Measurements from ENCODE around the gene IFNAR1. TPM values are rescaled to one million over a fixed set of nuclear protein-coding genes. Genes with fewer than 3 reads are reported as not detected.

Gene IFNAR1
- polyA plus RNA-seq, 2 of the 4 experiments (the other 2 are of a cell fraction) = 14.1 to 14.2 TPM

- ChIA-PET POLR2A (interaction anchor here (0.6 kb wide), 1 partner anchor 17 kb away, joined by 5 read pairs; no protein-coding TSS in a partner anchor), CTCF (interaction anchor here (0.6 kb wide), 1 partner anchor 23 kb away, joined by 4 read pairs; no protein-coding TSS in a partner anchor)
- ATAC-seq (no peak), DNase-seq (ENCODE audit: low read depth in 1 of 2, low spot score in 1 of 2) (no peak), FAIRE-seq (no peak)
- H3K4me3 ChIP-seq = no peak overlapping the region
- TF ChIP-seq EHF (CRISPR knock-in tag; IDR thresholded peaks at IDR 0.05) (no peak), MYC (IDR thresholded peaks at IDR 0.05; ENCODE audit: borderline replicate concordance, low read length) (no peak), RARB (CRISPR knock-in tag; IDR thresholded peaks at IDR 0.05) (no peak), SREBF2 (IDR thresholded peaks at IDR 0.05) (no peak), HOXA7 (CRISPR knock-in tag; IDR thresholded peaks at IDR 0.05) (no peak)
- no peak overlapping the region for H3K27ac ChIP-seq
- WGBS (ENCODE audit: missing lambda C conversion rate) = 88% methylated on average over 6 of the region's 6 CpGs
- no peak overlapping the region for H3K4me2 ChIP-seq
- H3K9me3 ChIP-seq = no peaks in the 10 kb centered on the region
- peaks cover 15% of the 10 kb centered on the region for H3K4me1 ChIP-seq
These were observed 76.8 kb downstream of the IFNAR1 start for GRCh38 chr21:33401630-33401992.

- H3K27ac ChIP-seq = peak overlapping the region; percentile 92 to 96
- peak; percentile 31 to 37; a peak in 3 of 6 replicates for ATAC-seq
These were observed 77.5 kb downstream of the IFNAR1 start for GRCh38 chr21:33402001-33402979.

GRCh38 chr21:33403128-33403785, 78.5 kb downstream of the IFNAR1 start, which contains the start of gene IFNGR2:
TSS of gene IFNGR2 (plus strand) at chr21:33403413. CDS start at chr21:33403544, 131 bp downstream.
- TF ChIP-seq NFE2L2 (conservative IDR thresholded peaks at IDR 0.05; ENCODE audit: low read length) = no peak
- 0 out of 5 replicates have a peak, but pooled peaks of 1 of the 2 experiments have one; percentile 30 for TF ChIP-seq JUN (IDR thresholded peaks at IDR 0.05)
- no peak for TF ChIP-seq CBX2 (IDR thresholded peaks at IDR 0.05; ENCODE audit: borderline replicate concordance, low read depth)
- TF ChIP-seq HEYL (CRISPR knock-in tag; IDR thresholded peaks at IDR 0.05) = no peak
- TF ChIP-seq, protein P1, sequence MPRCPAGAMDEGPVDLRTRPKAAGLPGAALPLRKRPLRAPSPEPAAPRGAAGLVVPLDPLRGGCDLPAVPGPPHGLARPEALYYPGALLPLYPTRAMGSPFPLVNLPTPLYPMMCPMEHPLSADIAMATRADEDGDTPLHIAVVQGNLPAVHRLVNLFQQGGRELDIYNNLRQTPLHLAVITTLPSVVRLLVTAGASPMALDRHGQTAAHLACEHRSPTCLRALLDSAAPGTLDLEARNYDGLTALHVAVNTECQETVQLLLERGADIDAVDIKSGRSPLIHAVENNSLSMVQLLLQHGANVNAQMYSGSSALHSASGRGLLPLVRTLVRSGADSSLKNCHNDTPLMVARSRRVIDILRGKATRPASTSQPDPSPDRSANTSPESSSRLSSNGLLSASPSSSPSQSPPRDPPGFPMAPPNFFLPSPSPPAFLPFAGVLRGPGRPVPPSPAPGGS (IDR thresholded peaks at IDR 0.05) = 0 out of 3 replicates have a peak, but pooled peaks have one; percentile 30
- TF ChIP-seq RCOR1 (IDR thresholded peaks at IDR 0.05; ENCODE audit: low read depth, low read length) = no peak
- no peak for TF ChIP-seq HES2 (IDR thresholded peaks at IDR 0.05)
- TF ChIP-seq CHD4 (IDR thresholded peaks at IDR 0.05; ENCODE audit: borderline replicate concordance) = no peak
- TF ChIP-seq CEBPB (IDR thresholded peaks at IDR 0.05) = no peak
- TF ChIP-seq ZC3H11A (IDR thresholded peaks at IDR 0.05) = no peak
- peak; percentile 25; the same call in 1 of the 2 replicates for TF ChIP-seq PHF8 (IDR thresholded peaks at IDR 0.05; ENCODE audit: borderline replicate concordance, low read depth)
- no peak for TF ChIP-seq MYC (IDR thresholded peaks at IDR 0.05; ENCODE audit: borderline replicate concordance, low read length)
- TF ChIP-seq EHMT2 (IDR thresholded peaks at IDR 0.05; ENCODE audit: low read depth) = no peak
- TF ChIP-seq RFX5 (IDR thresholded peaks at IDR 0.05) = no peak
- no peak for TF ChIP-seq MAFK (IDR thresholded peaks at IDR 0.05; ENCODE audit: partially characterized antibody)
- TF ChIP-seq HOXA7 (CRISPR knock-in tag; IDR thresholded peaks at IDR 0.05) = no peak
- peak; percentile 26; the same call in 1 of the 2 replicates for TF ChIP-seq POLR2A (IDR thresholded peaks at IDR 0.05; ENCODE audit: low read length)
- Histone ChIP-seq H3K4me2 (peak within 1 kb of the TSS; percentile 86), H3K4me1 (peaks cover 15% of the 10 kb centered on the region), H3K27ac (peak within 1 kb of the TSS; percentile 92 to 96), H3K4me3 (peak within 1 kb of the TSS; percentile 96), H3K9me3 (no peaks in the 10 kb centered on the region)
- ChIA-PET POLR2A (no interaction called here), CTCF (interaction anchor here (1.3 to 1.8 kb wide), 3 partner anchors 24 to 42 kb away, joined by 3 to 4 read pairs (median 3); no protein-coding TSS in a partner anchor)
- whole genome bisulfite sequencing (ENCODE audit: missing lambda C conversion rate) = 0% methylated on average over 2 of the region's 89 CpGs
- FAIRE-seq (no peak), DNase-seq (ENCODE audit: low read depth in 1 of 2, low spot score in 1 of 2) (no peak), ATAC-seq (peak; percentile 54 to 70)

More at GRCh38 chr21:33402001-33402979, 77.5 kb downstream of the IFNAR1 start:
- CTCF ChIA-PET = interaction anchor here (1.3 to 1.6 kb wide), 2 partner anchors 25 to 41 kb away, joined by 3 read pairs; no protein-coding TSS in a partner anchor
- Histone ChIP-seq H3K9me3 (no peaks in the 10 kb centered on the region), H3K4me3 (peak overlapping the region; percentile 96), H3K4me2 (peak overlapping the region; percentile 86), H3K4me1 (peaks cover 15% of the 10 kb centered on the region)
- FAIRE-seq (no peak), DNase-seq (ENCODE audit: low read depth in 1 of 2, low spot score in 1 of 2) (peak in 1 of 2 experiments; percentile 43)
- TF ChIP-seq HOXB13 (CRISPR knock-in tag; IDR thresholded peaks at IDR 0.05; ENCODE audit: low read depth) = no peak
- TF ChIP-seq, protein P2, sequence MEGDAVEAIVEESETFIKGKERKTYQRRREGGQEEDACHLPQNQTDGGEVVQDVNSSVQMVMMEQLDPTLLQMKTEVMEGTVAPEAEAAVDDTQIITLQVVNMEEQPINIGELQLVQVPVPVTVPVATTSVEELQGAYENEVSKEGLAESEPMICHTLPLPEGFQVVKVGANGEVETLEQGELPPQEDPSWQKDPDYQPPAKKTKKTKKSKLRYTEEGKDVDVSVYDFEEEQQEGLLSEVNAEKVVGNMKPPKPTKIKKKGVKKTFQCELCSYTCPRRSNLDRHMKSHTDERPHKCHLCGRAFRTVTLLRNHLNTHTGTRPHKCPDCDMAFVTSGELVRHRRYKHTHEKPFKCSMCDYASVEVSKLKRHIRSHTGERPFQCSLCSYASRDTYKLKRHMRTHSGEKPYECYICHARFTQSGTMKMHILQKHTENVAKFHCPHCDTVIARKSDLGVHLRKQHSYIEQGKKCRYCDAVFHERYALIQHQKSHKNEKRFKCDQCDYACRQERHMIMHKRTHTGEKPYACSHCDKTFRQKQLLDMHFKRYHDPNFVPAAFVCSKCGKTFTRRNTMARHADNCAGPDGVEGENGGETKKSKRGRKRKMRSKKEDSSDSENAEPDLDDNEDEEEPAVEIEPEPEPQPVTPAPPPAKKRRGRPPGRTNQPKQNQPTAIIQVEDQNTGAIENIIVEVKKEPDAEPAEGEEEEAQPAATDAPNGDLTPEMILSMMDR (IDR thresholded peaks at IDR 0.05) = no peak
- no peak for TF ChIP-seq CEBPB (IDR thresholded peaks at IDR 0.05)
- TF ChIP-seq NR3C1 (IDR thresholded peaks at IDR 0.05) = no peak
- TF ChIP-seq ESRRA (IDR thresholded peaks at IDR 0.05; ENCODE audit: borderline replicate concordance, low read length) = no peak
- no peak for TF ChIP-seq RFX5 (IDR thresholded peaks at IDR 0.05)
- TF ChIP-seq JUN (IDR thresholded peaks at IDR 0.05) = no peak
- TF ChIP-seq POLR2A (IDR thresholded peaks at IDR 0.05; ENCODE audit: low read length) = no peak
- TF ChIP-seq HOXA7 (CRISPR knock-in tag; IDR thresholded peaks at IDR 0.05) = no peak
- no peak for TF ChIP-seq CHD2 (IDR thresholded peaks at IDR 0.05; ENCODE audit: low read length, partially characterized antibody)
- TF ChIP-seq KDM5A (IDR thresholded peaks at IDR 0.05) = no peak
- no peak for TF ChIP-seq POLR2AphosphoS2 (conservative IDR thresholded peaks at IDR 0.05; ENCODE audit: low read length)
- TF ChIP-seq BHLHE40 (IDR thresholded peaks at IDR 0.05; ENCODE audit: low read depth, low read length) = no peak
- no peak for TF ChIP-seq MAZ (IDR thresholded peaks at IDR 0.05; ENCODE audit: borderline replicate concordance, low read depth, low read length)
- no peak for TF ChIP-seq FOSB (CRISPR knock-in tag; IDR thresholded peaks at IDR 0.05)
- no peak for TF ChIP-seq RNF2 (IDR thresholded peaks at IDR 0.05; ENCODE audit: borderline replicate concordance, low read depth)
- no peak for TF ChIP-seq SMC3 (IDR thresholded peaks at IDR 0.05)
- no peak for TF ChIP-seq ZNF302 (CRISPR knock-in tag; IDR thresholded peaks at IDR 0.05)
- no peak for TF ChIP-seq JUNB (IDR thresholded peaks at IDR 0.05)
- POLR2A ChIA-PET = interaction anchor here (0.6 kb wide), 1 partner anchor 18 kb away, joined by 5 read pairs; no protein-coding TSS in a partner anchor
- WGBS (ENCODE audit: missing lambda C conversion rate) = 89% methylated on average over 40 of the region's 45 CpGs
